ENCODE data around the gene MPHOSPH8.
"Not testable (repeated sequence)": the region's sequence is repeated elsewhere in the genome, so short reads cannot be mapped to it uniquely, and the experiment has no call there.

The MPHOSPH8 gene

DNA sequence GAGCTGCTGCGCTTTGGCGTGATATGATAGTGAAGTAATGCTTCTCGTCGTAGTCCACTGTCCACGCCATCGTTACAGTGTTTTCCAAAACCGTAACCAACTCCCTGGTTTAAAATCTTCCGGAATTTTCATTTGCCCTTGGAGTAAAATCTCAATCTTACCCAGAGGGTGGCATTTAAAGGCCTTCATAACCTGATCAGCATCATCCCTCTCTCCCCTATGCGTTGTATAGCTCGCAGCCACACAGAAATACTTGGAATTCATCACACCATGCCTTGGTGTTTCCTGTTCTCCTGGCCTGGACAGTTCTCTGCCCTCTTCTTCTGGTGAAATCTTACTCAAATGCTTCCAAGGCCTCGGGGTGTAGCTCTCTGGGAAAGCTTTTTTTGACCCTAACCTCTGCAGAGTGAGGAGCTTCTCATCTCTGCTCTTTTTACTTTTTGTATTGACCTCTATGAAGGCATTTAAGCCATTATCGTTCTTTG is 839 bp downstream of the MPHOSPH8 start:
- no peak for DNase-seq (ENCODE audit: low read depth in 2 of 2)

DNA sequence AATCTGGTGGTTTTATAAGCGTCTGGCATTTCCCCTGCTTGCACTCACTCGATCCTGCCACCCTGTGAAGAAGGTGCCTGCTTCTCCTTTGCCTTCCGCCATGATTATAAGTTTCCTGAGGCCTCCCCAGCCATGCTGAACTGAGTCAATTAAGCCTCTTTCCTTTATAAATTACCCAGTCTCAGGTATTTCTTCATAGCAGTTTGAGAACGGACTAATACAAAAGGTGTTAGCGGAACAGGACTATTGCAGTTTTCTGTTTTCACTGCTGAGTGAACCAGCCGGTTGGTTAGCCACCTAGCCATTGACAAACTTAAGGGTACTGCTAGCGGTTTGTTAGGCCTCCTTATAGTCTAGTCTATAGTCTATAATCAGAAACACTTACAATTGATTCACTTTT is 2.5 kb downstream of the MPHOSPH8 start:
- not testable (repeated sequence) for DNase-seq (ENCODE audit: low read depth in 2 of 2)

DNA sequence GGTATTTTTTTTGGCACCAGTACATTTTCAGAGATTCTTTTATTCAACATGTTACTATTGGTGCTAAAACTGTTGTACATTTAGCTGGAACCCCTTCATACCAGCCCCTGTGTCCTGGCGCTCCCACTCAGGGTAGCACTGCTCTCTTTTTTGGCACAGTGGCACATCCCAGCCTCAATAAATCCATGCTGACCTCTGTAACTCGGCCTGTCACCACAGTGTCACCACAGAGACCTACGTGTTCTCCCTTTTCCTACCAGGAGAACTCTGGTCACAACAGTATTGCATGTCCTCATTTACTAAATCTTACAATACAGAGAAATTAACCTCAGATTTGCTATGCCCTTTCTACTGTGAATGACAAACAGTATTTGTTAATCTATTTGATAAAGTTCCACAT is 10.2 kb downstream of the MPHOSPH8 start:
- DNase-seq (ENCODE audit: low read depth in 2 of 2): no peak

DNA sequence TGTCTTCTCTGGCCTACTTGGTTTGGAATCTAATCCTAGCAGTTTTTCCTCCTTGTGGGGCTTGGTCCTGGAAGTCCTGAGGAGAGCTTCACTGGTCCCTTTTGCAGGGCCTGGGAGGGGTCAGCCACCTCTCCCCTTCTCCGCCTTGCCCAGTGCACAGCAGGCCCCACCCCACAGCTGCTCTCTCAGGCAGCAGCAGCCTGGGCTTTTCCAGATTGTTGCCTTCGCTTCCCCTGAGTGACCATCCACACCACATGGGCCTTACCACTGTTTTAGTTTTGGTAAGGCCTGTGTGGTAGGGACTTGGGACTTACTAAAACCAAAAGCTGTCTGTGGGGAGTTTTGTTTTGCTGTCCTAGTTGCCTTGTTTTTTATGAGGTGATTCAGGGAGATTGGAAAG is 11.5 kb downstream of the MPHOSPH8 start:
- no peak for DNase-seq (ENCODE audit: low read depth in 2 of 2)

DNA sequence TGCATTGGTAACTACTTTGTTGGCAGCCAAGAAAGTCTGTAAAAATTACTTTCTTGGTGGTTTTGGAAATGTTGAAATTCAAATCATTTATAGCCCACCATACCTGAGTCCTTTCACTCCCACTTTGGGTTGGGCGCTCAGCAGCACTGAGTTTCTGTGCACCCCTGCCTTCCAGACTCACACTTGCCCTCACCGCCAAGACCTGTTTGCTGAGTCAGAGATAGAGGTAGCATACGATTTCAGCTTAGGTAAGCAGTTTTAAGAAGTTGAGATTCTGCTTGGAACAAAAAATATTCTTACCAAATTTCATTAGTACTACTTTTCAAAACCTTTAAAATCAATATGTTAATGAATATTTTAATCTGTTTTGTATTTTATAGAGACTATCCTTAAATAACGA is 12.6 kb downstream of the MPHOSPH8 start:
- DNase-seq (ENCODE audit: low read depth in 2 of 2): no peak

DNA sequence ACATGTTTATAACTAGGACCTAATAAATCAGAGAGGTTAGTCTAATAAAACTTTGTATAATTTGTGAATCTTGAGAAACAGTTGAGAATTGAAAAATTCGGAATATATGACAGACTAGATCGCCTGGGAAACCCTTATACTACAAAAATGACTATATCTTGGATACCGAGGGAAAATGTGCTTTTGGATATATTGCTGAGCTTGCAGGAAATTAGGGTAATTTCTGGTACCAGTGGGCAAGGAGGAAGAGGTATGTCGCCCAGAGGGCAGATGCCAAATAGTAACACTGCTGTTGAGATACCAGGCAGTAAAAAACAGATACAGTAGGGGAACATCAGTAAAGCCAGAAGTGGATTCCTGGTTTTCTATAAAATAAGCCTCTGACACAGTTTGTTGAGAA is 17.3 kb downstream of the MPHOSPH8 start:
- DNase-seq (ENCODE audit: low read depth in 2 of 2): no peak

DNA sequence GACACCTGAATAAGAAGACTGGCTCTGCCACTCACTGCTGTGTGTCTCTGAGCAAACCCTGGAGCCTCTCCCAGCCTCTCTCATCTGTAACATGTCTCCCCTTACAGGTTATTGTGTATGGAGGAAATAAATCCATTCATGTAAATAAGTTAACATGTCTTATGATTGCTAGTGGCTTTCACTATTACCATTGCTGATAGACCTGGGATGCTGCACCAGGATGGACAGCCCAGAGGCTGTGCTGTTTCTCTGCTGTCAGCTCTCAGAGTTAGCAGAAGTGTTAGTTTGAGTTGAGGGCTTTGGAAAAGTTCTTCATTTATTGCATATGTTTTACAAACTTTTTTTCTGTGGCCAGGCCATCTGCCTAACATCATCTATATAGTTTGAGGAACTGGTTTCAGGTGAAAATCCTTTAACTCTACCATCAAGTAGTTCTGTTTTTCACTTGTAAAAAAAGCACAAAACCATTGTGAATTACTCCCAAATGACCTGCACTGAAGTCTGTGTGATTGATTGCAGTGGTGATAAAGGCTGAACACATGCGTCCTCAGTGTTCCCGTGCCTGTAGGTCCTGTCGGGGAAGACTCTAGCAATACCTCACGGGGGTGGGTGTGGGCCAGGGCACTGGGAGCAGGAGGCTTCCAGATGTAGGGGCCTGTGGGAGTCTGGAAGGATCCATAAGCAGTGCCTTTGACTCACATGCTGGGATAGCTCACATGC is 24.6 kb downstream of the MPHOSPH8 start:
- no peak for DNase-seq (ENCODE audit: low read depth in 2 of 2)

DNA sequence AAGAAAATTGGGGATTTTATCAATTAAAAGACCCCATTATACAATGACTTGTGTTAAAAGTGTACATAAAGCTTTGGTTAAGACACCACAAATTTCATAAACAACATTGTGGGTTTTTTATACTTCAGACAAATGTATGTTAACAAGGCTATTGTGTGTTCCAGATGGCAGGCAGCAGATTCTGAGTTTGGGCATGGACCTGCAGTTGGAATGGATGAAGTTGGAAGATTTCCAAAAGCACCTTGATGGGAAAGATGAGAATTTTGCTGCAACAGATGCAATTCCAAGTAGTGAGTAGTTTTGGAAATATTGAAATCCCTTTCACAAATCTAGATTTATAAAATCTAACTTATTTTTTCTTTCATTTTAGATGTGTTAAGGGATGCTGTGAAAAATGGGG is 25.4 kb downstream of the MPHOSPH8 start:
- DNase-seq (ENCODE audit: low read depth in 2 of 2): no peak

DNA sequence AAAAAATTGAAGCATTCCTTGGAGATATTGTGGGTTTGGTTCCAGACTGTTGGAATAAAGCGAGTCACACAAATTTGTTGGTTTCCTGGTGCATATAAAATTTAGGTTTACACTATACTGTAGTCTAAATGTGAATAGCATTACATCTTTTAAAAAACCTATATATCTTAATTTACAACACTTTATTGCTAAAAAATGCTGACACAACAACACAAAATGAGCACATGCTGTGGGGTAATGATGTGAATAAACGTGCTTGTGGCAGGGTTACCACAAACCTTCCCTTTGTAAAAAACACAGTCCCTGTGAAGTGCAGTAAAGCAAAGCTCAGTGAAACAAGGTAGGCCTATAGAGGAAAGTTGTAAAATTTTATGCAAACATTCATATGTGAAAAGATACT is 27.7 kb downstream of the MPHOSPH8 start:
- no peak for DNase-seq (ENCODE audit: low read depth in 2 of 2)

DNA sequence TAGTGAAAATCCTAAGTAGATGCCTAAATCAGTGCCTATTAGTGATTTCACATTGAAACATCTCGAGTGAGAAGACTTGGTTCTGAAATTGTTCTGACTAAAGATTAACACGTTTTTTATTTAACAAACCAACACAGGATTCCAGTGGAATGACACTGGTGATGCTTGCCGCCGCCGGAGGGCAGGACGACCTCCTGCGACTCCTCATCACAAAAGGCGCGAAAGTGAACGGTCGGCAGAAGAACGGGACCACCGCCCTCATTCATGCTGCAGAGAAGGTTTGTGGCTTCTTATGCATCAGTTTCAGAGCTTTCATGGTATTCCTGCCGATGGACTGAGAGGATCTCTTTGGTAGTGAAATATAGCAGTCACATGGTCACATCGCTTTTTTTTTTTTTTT is 28.1 kb downstream of the MPHOSPH8 start:
- no peak for DNase-seq (ENCODE audit: low read depth in 2 of 2)

DNA sequence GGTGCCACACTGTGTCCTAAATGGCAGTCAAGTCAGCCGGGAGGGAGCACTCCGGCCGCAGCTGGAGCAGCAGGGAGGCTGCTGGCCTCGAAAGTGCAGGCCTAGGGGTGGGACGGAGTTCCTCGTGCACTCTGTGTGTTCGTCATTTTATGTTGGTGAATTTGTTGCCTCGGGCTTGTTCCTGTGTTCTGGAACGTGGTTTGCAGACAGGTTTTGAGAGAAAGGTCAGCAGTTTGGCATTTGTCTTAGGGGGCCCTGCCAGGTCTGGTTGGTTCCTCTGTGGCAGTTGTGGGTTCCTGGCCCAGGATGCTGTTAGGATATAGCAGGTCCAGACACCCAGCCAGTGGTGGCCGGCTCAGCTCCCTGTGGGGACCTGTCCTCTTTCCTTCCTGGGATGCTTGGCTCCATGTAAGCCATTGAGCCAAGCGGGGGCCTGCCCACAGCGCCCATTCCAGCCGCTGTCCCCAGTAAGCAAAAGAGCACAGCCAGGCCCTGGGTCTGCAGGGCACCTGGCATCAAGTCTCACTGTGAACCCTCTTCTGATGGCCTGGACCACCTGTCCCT is 30.0 kb downstream of the MPHOSPH8 start:
- DNase-seq (ENCODE audit: low read depth in 2 of 2): no peak

DNA sequence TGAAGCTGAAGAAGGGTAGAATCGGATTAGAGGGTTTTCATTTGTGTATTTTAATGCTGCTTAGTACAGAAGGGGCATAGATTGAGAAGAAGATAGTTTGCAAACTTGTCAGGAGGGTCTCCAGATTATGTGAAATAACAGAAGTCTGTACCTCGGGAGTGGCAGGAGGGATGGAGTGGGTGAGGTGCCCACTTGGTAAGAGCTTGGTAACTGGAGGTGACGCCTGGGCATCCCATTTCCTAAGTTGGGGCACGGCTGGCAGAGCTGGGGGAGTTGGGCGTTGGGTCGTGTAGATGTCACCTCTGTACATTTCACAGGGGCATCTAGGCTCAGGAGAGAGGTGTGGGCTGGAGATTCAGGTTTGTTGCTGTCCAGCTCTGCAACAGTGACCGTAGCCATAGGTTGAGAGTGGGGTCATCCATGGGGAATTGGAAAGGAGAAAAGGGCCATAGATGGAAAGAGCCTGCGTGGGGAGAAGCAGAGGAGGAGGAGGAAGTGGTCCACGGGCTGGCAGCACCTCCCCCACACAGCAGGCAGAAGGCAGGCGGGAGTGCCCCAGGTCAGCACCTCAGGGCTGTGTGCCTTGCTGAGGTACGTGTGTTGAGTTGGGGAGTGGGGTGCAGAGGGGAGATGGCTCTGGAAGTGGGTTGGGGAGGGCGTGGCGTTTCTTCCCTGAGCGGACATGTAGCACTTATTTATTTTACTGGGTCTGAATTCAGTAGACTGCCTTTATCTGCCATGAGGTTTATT is 31.2 kb downstream of the MPHOSPH8 start:
- no peak for DNase-seq (ENCODE audit: low read depth in 2 of 2)

DNA sequence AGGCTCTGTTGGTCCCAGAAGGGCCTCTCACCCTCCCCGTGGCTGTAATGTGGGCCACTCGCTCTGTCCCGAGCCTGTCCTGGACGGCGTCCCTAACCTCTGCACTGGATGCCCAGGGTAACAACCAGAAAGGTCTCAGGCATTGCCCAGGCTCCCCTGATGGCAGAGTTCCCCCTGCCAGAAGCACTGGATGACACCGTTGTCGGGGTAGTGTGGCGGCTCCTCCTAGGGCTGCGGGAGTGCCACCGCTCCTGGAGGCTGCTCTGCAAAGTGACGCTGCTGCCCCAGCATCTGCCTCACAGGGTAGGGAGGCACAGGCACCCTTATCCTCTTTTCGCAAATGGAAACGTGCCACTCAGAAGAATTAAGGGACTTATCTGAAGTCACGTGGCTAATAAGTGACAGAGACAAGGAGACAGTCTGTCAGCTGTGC is 32.0 kb downstream of the MPHOSPH8 start:
- DNase-seq (ENCODE audit: low read depth in 2 of 2): no peak

DNA sequence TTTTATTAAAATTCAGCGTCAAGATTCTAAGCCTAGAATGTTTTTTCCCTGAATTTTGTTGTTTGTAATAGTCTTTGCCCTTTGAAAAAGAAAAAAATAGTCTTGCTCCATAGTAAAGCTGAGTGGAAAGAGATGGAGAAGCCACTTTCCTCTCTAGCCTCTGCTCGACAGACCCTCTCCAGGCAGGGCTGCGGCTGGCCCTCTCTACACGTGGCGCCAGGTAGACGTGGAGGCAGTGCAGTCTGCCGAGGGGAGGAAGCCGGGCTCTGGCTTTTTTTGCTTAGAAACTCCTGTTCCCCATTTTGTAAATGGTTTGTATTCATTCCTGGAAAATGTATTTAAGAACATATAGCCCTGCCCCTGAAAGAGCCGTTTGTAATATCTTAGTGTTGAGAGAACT is 35.3 kb downstream of the MPHOSPH8 start:
- DNase-seq (ENCODE audit: low read depth in 2 of 2): no peak

DNA sequence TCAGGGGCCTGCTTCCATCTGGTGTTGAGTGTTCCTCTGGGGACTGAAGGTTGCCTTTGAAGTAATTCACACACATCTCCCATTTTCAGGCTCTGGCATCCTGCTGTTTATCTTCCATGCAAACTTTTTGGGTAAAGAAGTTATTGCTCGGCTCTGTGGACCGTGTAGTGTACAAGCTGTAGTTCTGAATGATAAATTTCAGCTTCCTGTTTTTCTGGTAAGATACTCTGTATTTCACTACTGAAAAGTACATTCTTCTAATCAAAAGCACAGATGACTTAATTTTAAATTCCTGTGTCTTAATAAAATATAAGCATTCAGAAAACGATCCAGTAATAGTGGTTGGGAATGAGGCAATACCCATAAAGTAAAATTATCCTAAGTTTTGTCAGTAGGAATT is 36.7 kb downstream of the MPHOSPH8 start:
- DNase-seq (ENCODE audit: low read depth in 2 of 2): no peak

DNA sequence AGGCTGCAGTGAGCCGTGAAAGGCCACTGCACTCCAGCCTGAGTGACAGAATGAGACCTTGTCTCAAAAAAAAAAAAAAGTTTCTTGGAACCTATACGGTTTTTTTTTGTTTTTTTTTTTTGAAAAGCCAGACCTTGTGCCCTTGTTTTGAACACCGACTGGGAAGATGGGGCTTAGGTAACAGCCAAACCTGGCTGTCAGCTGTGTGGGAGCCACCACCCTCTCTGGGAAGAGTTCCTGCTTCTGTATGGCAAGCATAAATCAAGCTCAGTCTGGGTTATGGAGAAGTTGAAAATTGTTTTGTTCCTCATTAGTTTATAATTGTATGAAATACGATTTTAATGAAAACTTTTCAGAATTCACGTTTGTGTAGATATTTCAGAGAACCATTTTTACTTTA is 39.5 kb downstream of the MPHOSPH8 start:
- no peak for DNase-seq (ENCODE audit: low read depth in 2 of 2)

DNA sequence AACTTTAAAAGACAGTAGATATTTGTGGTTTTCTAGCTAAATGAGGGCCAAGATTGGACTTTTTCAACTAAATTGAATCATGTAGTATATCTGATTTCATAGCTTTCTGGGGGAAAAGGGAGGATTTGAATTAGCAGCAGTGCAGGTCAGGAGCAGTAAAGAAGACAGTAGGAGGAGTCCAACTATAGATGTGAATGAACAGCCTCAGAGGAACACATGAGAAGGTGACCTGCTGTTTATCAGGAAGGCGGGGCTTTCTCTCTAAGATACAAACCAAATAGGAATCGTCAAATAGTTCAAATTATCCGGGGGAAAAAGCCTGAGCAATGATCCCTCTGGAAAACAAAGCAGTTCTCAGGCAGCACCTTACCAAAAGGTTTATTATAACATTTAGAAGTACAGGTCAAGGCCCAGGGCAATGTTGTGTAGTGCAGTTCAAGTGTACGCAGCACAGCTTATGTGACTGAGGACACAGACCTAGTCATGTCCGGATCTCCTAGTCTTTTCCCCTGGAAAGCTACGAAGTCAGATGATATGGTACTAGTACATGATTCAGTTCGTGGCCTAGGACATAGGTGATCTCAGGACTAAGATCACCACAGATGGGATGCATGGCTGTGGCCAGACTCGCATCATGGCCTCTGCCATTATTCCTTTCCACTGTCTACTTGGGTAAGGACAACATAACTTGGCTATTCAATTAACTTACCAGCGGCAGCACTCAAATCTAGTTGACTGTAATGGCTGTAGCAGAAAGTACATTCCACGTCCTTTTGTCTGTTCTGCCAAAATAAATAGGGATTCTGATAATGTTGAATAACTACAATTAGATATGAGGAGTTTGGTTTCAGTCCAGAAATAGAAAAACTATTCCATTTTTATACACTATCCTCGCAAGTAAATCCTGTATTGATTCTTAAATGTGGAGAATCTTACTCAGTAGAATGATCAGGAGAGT is 40.3 kb downstream of the MPHOSPH8 start:
- DNase-seq (ENCODE audit: low read depth in 2 of 2): no peak

DNA sequence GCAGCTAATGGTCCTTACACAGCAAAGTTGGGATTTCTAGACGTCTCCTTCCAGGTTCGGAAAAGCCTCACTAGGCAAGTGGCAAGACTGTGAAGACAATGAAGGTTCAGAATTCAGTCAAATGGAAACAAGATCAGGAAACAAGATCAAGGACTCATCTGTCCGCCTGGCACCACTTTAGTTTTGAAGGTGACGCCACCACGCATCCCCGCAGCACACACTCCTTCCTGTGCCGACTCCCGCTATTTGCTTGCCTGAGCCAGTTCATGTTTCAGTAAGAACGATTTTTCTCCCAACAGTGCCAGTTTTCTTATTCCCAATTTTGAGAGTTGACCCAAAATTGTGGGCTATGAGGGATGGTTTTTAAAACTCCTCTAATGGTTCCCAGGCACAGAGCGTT is 41.4 kb downstream of the MPHOSPH8 start:
- DNase-seq (ENCODE audit: low read depth in 2 of 2): no peak

DNA sequence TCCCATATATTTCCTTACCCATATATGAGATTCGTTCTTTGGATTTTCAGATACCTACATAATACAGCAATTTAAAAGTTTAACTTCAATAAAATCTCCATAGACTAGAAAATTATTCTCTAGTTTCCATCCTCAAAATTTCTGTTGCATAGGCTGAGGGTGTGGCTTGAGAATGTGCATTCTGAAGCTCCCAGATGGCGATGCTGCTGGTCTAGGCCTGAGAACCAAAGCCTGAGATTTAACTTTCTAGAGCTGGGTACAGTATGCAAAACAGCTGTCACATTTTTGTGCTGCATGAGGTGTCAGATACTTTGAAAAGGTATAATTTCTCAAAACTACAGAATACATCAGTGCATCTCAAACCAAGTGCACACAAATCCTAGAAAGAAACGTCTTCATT is 42.7 kb downstream of the MPHOSPH8 start:
- no peak for DNase-seq (ENCODE audit: low read depth in 2 of 2)

DNA sequence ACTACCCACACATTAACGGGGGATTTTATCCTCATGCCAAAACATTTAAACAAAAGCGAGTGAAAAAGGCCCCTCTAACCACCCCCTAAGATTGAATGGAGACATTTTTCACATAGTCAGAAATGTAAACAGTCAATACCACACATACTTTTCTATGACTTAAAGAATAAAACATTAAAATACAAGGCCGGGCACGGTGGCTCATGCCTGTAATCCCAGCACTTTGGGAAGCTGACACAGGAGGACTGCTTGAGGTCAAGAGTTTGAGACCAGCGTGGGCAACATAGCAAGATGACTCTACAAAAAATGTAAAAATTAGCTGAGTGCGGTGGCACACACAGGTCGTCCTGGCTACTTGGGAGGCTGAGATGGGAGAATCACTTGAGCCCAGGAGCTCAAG is 47.3 kb downstream of the MPHOSPH8 start:
- no peak for DNase-seq (ENCODE audit: low read depth in 2 of 2)

DNA sequence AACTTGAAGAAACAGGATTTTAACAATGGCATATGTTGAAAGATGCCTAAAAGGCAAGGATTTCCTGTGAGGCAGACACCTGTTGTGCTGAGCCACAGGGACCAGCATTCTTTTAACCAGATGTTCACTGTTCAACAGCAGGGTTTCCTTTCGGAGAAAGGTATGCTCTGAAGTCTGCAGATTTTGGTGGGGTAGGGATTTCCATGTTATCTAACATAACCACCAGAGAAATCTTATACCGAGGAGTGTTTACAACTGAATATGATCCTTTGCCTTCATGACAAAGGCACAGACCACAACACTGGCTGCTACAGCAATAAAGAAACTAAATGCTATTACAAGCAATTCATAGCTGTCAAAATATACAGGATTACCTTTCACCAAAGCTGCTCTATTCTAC is 48.1 kb downstream of the MPHOSPH8 start:
- no peak for DNase-seq (ENCODE audit: low read depth in 2 of 2)

DNA sequence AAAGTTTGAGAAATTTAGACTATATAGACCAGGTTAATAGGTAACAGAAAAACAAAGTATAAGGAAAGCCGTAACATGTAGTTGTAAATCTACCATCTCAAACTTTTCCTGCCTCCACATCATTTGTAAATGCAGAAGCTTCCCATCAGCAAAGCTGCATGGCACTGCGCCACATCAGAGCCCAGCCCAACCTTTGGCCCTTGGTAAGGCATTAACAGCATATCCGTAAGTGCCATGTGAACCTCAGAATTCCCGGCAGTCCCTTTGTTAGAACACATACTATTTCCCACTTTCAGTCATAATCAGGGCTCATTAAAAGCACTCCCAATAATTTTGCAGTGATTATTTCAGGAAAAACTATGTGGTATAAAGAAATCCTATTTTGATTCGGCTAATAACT is 51.6 kb downstream of the MPHOSPH8 start:
- DNase-seq (ENCODE audit: low read depth in 2 of 2): no peak
